Fibroblast of pulmonary artery (primary cell): ENCODE results near the gene KCNT2.

ENCODE experiments used
- DNase-seq: peaks from one replicate; pipeline ENCODE4 v3.0.0-alpha.2; 2010; ENCODE audit warnings: low read depth
- H3K4me3 ChIP-seq: replicated peaks from 2 replicates; pipeline ENCODE4 v1.5.1; 2011; ENCODE audit warnings: low read depth, mild to moderate bottlenecking, control low read depth, low read length, moderate library complexity
- TF ChIP-seq, protein P1 (sequence below): IDR thresholded peaks from 2 replicates; pipeline ENCODE4 v1.5.1; 2011; ENCODE audit warnings: mild to moderate bottlenecking, control low read depth, low read length, inconsistent platforms; ENCODE audit errors: missing control alignments

The KCNT2 gene

DNA sequence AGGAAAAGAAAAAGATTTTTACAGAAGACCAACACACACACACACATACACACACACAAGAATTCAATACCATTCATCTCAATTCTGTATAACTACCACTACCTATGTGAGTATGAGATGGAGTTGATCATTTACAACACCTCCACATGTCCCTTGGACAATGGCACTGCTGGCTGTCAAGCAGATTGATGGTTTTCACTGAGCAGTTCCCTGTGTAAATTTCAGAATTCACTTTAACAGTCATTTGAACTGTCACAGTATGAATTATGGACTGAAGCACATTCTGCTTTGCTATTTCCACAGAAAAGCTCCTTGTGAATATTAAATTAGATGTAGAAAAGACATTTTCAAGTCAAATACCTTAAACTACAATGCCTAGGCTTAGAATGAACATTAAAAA is 14.3 kb downstream of the KCNT2 start:
- DNase-seq = no peak
- no peak overlapping the region for H3K4me3 ChIP-seq
- TF ChIP-seq, protein P1, sequence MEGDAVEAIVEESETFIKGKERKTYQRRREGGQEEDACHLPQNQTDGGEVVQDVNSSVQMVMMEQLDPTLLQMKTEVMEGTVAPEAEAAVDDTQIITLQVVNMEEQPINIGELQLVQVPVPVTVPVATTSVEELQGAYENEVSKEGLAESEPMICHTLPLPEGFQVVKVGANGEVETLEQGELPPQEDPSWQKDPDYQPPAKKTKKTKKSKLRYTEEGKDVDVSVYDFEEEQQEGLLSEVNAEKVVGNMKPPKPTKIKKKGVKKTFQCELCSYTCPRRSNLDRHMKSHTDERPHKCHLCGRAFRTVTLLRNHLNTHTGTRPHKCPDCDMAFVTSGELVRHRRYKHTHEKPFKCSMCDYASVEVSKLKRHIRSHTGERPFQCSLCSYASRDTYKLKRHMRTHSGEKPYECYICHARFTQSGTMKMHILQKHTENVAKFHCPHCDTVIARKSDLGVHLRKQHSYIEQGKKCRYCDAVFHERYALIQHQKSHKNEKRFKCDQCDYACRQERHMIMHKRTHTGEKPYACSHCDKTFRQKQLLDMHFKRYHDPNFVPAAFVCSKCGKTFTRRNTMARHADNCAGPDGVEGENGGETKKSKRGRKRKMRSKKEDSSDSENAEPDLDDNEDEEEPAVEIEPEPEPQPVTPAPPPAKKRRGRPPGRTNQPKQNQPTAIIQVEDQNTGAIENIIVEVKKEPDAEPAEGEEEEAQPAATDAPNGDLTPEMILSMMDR = no peak

DNA sequence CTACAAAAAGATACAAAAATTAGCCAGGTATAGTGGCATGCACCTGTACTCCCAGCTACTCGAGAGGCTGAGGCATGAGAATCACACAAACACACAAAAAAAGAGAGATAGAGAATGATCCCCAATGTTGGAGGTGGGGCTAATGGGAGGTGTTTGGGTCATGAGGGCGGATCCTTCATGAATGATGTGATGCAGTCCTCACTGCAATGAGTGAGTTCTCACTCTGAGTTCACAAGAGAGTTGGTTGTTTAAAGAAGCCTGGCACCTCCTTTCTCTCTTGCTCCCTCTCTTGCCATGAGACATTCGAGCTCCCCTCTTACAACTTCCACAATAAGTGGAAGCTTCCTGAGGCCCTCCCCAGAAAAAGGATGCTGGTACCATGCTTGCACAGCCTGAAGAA is 17.3 kb downstream of the KCNT2 start:
- no peak overlapping the region for H3K4me3 ChIP-seq
- no peak for DNase-seq
- TF ChIP-seq, protein P1 = no peak

DNA sequence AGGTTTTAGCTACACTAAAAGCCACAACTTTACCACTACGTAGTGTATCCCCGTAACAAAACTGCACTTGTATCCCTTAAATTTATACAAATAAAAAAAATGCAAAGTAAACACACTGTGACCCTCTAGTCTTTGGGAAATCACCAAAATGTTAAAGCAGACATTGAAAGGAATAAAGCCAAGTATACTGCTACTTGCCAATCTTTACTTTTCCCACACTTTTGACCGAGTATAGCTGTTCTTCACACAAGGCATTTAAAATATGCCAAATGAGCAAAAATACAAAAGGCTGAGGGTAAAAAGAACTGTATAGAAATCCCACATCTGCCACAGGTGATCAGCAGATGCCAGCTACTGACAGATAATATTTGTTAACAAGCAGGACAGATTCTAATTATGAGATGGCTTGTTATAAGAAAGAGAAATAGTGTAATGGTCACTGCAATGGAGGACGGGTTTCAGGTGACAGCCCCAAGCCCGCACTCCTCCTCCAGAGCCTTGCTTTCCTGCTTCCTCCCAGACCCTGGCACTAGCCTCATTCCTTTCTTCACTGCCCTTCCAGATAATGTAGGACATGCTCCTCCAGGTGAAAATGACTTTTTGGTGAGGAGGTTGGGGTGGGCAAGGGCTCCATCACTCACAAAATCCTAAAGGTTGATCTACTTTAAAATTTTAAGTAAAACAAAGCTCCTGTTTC is 18.1 kb downstream of the KCNT2 start:
- TF ChIP-seq, protein P1 = no peak
- DNase-seq = no peak
- no peak overlapping the region for H3K4me3 ChIP-seq

DNA sequence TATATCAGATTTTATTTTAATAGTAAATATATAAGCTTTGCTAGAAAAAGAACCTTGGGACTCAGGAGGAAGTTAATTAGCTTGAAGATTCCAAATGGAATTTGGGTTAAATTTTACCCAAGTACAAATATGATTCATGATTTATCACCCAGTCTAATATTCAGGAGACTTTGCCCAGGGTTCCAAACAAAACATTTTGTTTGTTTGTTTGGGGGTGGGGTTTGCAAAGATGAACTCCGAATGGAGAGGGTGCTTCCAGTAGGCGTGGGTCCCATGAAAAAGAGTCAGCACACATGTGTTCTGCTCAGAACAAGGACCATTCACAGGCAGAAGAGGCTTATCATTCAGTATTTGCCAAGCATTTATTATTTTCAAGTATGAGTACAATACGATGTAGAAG is 23.5 kb downstream of the KCNT2 start:
- TF ChIP-seq, protein P1 = no peak
- DNase-seq = no peak
- no peak overlapping the region for H3K4me3 ChIP-seq

DNA sequence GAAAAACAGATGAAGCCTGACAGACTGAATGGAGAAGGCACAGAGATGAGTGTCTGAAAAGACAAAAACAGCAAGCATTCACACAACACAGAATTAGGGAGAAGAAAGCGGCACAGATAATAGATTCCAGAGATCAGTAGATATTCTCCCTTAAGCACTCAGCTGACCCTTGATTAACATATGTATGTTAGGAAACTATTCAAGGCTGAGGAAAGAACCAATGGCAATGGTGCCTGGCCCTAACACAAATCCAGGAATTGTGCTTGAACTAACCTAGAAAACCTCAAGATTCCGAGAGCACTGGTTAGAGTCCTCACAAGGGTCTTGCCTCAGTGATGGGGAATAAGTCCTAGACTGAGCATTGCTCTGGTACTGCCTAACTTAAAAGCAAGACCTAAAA is 30.9 kb downstream of the KCNT2 start:
- H3K4me3 ChIP-seq = no peak overlapping the region
- DNase-seq = no peak
- TF ChIP-seq, protein P1 = no peak

DNA sequence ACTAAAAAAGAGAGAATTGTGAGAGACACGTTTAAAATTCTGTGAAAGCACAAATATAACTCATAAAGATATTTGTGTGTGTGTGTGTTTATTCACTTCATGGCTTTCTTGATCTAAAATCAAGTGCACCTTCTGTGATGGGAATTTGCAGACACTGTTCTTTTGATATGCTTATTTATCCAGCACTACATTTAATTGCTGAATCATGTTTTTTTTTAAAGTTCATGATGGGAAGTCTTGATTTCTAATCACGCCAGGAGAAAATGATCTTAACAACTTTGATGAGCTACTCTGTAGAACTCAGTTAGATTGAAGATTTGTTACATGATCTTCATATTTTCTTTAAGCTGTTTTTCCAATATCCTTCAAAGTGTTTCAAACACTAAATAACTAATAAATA is 35.0 kb downstream of the KCNT2 start:
- TF ChIP-seq, protein P1 = no peak
- DNase-seq = no peak
- no peak overlapping the region for H3K4me3 ChIP-seq

DNA sequence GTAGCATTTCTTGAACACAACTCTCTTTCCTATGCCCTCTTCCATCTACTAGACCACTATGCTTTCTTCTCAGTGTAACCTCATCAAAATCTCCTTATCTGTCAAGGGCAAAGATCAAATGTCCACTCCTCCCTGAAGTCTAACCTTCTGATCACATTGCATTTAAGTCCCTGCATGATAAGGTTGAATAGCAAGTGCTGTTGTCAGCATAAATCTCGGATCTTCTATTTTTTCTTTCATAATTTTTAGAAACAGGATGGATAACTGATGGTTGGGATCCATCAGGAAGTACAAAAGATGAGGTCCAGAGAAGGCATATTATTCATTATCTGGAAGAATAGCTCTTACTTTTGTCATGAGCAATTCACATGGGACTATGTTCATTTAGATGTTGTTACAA is 41.0 kb downstream of the KCNT2 start:
- H3K4me3 ChIP-seq = no peak overlapping the region
- no peak for DNase-seq
- TF ChIP-seq, protein P1 = no peak
